Measurements from ENCODE around the gene KDM6B.
"Not testable (repeated sequence)": the region's sequence is repeated elsewhere in the genome, so short reads cannot be mapped to it uniquely, and the experiment has no call there.

Gene KDM6B

DNA sequence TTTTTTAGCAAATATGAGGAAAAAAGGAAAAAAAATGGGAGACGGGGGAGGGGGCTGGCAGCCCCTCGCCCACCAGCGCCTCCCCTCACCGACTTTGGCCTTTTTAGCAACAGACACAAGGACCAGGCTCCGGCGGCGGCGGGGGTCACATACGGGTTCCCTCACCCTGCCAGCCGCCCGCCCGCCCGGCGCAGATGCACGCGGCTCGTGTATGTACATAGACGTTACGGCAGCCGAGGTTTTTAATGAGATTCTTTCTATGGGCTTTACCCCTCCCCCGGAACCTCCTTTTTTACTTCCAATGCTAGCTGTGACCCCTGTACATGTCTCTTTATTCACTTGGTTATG is 19.6 kb downstream of the KDM6B start:
- DNase-seq: no peak

DNA sequence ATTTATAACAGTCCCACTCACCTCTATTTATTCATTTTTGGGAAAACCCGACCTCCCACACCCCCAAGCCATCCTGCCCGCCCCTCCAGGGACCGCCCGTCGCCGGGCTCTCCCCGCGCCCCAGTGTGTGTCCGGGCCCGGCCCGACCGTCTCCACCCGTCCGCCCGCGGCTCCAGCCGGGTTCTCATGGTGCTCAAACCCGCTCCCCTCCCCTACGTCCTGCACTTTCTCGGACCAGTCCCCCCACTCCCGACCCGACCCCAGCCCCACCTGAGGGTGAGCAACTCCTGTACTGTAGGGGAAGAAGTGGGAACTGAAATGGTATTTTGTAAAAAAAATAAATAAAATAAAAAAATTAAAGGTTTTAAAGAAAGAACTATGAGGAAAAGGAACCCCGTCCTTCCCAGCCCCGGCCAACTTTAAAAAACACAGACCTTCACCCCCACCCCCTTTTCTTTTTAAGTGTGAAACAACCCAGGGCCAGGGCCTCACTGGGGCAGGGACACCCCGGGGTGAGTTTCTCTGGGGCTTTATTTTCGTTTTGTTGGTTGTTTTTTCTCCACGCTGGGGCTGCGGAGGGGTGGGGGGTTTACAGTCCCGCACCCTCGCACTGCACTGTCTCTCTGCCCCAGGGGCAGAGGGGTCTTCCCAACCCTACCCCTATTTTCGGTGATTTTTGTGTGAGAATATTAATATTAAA is 20.2 kb downstream of the KDM6B start:
- no peak for DNase-seq

DNA sequence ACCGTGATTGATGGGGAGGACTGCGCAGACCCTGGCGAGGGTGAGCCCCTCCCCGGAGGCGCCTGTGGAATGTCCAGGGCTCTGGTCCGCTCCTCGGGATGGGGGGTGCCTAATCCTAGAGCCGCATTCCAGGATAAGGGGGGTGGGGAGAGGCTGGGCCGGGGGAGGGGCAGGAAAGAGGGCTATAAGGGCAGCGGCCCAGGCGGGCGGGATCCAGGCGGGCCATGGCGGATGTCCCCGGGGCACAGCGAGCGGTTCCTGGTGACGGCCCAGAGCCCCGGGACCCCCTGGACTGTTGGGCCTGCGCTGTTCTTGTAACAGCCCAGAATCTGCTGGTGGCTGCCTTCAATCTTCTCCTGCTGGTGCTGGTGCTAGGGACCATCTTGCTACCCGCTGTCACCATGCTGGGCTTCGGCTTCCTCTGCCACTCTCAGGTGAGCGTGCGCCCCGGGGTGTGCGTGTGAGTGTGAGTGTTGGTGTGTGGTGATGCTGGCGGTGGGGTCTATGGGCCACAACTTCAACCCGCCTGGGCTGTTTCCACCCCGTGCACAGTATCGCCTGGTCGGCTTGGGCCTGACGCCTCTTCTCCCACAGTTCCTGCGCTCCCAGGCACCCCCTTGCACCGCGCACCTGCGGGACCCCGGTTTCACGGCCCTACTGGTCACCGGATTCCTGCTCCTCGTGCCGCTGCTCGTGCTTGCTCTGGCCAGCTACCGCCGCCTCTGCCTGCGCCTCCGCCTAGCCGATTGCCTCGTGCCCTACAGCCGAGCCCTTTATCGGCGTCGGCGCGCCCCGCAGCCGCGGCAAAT is 21.0 kb downstream of the KDM6B start, which contains the start of gene TMEM88:
TMEM88 (plus strand) TSS at position 216 of the 809 bp plus-strand sequence; CDS start at position 225, 9 bp downstream.
- no peak for DNase-seq

DNA sequence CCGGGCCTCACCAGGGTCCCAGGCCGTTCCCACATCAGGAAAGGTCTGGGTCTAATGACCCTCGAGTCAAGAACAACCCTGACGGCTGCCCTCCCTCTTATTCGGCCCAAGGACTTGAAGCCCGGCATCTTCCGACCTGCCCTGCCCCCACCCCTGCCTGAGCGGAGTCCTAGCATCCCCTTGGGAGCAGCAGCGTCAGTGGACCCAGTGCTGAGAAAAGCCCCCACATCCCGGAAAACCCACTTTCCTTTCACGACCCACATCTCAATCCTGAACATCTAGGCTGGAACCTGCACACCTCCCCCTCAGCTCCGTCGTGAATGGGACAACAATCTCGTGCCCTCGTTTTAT is 21.6 kb downstream of the KDM6B start:
- DNase-seq: no peak

DNA sequence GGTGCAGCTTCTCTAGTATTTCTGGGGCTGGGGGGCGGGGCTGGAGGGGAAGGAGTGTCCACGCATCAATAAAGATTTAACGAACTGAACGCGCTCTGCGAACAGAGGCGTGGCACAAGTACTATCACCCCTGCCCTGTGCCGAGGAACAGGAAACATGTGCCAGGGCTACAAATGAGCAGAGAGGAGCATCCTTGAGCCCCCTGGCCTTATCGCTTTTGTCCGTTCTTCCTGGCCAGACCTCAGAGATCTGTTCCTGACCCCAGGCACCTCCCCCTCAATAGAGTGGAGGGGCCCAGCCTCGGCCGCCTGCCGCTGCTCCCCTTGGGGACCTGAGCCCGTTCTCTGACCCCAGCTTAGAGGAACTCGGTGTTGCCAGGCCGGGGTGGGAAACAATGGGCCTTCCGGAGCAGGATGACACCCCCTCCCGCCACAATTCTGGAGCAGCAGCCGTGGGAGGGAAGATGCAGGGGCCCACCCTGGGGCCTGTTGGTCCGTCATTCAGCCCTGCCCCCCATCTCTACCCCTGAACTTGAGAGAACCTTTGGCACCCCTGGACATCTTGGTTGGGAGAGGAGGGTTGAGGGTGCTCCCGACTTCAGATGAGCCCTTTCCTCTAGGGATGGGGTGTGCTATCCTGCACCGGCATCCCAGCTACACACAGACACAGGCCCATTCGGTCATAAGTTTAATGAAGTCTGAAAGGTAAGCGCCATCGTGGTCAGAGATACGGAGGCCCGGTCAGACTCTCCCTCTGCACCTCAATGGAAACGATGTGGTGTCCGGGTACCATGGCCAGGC is 22.2 kb downstream of the KDM6B start:
- peak; percentile 48 for DNase-seq

DNA sequence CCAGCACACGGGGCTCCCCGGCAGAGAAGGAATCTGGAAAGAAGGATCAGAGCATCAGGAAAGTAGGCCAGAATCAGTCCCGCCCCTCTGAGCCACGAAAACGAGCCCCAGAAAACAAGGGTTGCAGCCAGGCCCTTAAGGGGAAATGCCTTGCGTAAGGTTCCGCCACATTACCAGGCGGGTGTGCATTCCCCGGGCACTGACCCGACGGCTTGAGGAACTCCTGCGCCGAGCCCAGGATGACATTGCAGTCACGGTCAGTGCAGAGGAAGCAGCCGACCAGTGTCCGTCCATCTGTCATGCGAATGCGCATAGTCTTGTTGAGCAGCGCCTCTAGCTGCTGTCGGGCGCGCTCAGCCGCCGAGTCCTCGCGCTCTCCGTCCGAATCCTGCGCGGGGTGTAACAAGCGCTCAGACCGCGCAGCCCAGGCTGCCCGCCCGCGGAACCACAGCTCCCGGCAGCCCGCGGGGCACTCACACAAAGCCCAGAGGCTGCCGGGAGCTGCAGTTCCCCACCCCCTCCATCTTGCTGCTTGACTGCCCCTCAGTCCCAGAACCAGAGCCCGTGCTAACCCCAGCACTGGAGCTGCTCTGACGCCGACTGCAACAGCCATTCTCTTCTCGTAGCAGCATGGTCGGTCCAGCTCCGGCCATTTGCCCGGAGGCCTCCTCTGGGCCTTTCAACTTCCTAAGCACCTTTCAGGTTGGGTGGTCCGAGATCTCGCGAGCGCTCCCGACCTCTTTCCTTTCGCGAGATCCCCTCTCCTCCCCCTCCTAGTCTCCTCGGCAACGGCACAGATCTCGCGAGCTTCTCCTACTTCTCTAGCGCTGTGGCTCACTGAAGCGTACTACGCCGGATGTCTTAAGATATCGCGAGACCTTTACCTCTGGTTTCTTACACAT is 23.0 kb downstream of the KDM6B start, which contains the start of gene NAA38:
NAA38 (minus strand) TSS at position 749 of the 902 bp plus-strand sequence; CDS start at position 653, 96 bp downstream.
- DNase-seq: peak; percentile 97

DNA sequence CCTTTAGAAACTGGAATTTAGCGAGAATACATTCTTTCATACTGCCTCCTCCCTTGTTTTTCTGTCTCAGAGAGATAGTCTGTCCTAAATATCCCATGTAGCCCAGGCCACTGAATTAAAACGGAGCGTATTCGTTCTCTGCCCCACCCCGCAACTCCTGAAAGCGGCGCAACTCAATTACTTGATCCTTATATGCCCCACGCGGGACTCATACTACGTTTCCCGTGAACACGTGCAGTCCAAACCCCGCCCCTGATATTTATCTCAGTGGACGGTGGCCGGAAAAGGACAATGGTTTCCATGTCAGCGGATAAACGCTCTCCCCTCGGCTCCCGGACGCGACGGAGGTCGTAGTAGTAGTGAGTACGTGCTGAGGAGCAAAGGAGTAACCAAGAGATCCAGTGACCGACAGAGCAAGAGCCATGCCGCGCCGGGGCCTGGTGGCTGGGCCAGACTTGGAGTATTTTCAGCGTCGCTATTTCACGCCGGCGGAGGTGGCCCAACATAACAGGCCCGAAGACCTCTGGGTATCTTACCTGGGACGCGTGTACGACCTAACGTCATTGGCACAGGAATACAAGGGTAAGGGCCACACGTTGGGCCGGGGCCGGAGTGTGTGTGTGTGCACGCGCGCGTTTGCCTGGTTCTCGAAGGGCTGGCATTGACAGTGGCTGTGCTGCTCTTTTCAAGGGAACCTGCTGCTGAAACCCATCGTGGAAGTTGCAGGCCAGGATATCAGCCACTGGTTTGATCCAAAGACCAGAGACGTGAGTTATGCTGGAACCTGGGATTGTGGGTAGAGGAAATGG is 23.9 kb downstream of the KDM6B start, which contains the start of gene CYB5D1:
CYB5D1 (plus strand) TSS at position 291 of the 809 bp plus-strand sequence; CDS start at position 423, 132 bp downstream.
- peak; percentile 94 for DNase-seq

DNA sequence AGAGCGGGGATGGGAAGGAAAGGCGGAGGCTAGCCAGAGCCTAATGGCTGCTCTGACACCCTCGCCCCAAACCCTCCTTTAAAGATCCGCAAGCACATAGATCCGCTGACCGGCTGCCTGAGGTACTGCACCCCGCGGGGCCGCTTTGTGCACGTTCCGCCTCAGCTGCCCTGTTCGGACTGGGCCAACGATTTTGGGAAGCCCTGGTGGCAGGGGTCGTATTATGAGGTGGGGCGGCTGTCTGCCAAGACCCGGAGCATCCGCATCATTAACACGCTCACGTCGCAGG is 24.4 kb downstream of the KDM6B start:
- peak; percentile 52 for DNase-seq

DNA sequence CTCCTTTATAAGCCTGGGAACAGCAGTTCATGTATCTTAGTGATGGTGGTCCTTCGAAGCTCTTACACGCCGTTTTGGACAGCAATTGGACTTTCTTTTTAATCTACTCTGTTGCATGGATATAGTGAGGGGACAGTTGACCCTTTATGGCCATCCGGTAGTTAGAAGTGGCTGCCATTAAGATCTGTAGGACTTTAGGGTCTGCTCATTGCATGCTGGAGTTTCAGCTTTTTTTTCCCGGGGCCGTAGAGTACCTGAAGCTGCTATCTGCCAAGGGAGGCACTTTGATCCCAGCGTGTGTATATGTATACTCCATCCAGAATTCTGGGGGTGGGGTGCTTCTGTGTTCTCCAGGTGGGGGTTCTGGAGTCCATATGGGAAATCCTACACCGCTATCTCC is 25.0 kb downstream of the KDM6B start:
- DNase-seq: no peak

DNA sequence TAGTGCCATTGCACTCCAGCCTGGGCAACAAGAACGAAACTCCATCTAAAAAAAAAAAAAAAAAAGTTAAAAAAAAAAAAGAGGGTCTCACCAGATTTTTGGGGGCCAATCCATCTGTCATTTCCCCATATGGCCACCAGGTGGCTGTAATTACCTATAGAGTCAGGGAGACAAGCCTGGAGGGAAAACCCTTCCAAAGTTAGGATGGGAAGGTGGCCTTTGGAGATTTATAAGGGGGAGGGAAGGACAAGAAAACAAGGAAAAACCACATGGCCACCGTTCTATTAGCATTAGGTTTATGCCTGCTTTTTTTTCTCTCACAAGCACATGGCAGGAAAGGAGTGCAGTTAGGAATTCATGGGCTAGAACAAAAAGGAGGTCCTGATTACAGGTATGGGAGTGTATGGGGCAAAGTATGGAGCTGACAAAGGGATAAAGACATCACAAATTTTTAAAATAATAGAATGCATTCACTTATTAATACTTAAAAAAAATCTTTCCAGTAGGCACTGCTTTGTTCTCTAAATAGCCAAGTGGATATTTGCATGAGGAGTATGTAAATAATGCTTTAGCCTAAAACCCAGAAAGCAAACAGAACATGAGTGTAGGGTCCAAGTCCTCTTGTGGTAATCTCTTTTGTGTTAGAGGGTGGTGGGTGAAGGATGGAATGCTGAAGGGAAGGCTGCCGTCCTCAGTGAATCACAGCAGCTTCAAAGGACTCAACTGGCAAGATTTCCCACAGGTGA is 28.8 kb downstream of the KDM6B start:
- DNase-seq: peak; percentile 56

DNA sequence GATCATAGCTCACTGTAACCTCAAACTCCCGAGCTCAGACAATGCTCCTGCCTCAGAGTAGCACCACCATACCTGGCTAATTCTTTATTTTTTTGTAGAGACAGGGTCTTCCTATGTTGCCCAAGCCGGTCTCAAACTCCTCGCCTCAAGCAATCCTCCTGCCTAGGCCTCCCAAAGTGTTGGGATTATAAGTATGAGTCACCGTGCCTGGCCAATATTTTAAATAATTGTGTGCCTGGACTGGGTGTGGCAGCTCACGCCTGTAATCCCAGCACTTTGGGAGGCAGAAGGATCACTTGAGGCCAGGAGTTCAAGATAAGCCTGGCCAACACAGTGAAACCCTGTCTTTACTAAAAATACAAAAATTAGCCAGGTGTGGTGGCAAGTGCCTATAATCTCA is 30.4 kb downstream of the KDM6B start:
- not testable (repeated sequence) for DNase-seq

DNA sequence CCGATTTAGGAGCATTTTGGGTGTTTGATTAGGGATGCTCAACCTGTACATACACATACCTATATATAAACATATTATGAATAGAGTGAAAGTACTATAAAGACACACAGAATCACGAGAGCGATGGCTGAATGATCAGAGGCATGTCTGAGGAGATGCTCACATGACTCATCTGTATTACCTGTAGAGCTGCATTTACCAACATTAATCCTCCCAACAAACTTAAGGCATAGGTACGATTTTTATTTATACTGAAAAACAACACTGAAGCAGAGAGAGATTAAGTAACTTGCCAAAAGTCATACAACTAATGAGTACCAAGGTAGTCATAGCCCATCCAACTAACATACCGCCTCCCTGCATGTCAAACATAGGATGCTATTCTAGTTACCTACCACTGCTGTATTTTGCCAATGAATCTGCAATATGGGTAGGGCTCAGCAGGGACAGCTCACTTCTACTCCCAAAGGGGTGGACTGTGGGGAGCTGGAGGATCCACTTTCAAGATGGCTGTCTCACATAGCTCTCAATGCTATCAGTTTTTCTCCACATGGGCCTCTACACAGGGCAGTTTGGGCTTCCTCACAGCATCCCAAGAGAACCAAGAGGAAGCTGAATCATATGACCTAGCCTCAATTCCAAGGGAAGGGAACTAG is 31.1 kb downstream of the KDM6B start:
- DNase-seq: no peak

DNA sequence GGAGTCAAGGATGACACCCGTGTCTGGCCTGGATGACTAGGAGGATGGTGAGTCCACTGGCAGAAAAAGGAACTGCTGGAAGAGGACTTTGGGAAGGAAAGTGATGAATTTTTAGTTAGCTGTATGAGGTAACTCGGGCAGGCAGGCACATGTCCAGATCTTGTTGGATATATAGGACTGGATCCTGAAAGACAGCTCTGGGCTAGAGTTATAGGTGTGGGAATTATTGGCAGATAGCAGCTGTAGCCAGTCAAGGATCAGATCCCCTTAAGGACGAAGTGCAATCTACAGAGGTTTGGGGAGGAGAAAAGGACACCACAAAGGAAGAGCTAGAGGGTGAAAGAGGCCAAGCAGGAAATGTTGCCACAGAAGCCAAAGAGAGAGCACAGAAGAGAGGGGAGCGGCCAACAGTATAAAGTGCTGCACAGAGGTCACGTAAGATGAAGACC is 33.9 kb downstream of the KDM6B start:
- no peak for DNase-seq

DNA sequence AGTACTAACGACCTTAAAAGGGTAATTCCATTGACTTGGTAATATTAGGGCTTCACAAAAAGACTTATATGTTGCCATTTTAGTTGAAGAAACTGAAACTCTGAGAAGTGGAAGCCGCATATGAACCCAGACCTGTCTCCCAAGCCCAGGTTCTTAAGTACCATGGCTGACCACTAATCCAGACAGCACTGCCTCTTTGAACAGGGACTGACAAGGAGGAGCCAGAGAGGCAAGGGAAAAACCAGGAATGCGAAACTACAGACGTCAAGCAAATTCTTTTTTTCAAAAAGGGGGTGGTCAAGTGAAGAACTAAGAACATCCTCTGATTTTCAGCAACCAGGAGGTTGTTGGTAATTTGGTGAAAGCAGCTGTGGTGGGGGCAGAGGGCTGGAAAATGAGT is 39.0 kb downstream of the KDM6B start:
- DNase-seq: no peak

DNA sequence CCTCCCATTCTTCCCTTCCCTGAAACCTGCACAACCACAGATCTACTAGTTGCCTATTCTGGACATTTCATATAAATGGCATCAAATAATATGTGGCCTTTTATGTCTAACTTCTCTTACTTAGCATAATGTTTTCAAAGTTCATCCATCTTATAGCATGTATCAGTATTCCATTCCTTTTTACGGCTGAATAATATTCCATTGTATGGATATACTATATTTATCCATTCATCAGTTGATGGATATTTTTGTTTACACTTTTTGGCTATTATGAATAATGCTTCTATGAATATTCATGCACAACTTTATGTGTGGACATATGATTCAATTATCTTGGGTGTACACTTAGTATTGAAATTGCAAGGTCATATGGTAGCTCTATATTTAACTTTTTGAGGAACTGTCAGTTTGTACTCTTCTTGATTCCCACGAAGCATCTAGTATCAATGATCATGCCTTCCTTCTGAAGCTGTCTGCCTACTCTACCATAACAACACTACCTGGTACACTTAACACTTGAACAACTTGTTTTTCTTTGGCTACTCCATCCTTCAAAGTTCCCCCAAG is 41.9 kb downstream of the KDM6B start:
- DNase-seq: no peak

DNA sequence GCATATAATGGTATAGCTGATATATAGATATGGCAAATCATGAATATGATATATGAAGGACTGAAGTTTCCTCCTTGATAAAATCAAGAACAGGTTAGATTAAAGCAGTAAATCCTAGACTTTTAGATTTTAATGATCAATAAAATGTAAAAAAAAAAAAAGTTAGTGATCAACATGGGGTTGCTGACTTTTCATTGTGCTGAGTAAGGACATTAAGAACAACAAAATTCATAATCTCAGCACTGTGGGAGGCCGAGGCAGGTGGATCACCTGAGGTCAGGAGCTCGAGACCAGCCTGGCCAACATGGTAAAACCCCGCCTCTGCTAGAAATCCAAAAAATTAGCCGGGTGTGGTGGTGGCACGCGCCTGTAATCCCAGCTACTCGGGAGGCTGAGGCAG is 44.2 kb downstream of the KDM6B start:
- no peak for DNase-seq

DNA sequence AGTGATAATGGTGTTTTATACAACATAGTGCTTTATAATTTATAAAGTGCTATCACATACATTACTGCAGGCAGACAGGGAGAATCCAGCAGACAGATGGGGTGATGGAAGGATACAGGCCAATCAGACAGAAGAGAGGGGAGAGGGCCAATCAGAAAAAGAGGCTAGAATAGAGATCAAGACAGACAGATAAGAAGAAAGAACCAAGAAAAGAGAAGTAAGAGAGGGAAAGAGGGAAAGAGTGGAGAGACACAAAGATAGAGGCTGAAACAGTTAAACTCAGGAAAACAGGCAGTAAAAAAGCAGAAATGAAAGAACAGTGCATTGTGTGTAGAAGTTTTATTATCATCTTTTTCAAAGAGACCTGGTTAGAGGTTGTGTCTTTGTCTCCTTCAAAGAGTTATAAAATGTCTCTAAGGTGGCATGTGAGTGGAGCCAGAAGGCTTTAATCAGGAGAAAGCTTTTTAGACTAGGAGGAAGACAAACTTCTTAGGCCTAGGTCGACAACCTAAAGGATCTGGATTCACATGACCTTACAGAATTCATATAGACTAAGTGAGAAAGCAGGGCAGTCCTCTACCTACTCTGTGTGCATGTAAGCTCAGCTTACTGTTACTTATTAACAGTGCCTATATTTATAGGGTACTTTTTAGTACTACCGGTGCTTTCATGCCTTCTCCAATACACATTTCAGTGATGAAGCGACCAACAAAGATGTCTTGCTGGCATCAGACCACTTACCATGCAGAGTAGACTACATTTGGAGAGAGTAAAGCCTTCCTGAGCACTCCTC is 46.3 kb downstream of the KDM6B start:
- no peak for DNase-seq

DNA sequence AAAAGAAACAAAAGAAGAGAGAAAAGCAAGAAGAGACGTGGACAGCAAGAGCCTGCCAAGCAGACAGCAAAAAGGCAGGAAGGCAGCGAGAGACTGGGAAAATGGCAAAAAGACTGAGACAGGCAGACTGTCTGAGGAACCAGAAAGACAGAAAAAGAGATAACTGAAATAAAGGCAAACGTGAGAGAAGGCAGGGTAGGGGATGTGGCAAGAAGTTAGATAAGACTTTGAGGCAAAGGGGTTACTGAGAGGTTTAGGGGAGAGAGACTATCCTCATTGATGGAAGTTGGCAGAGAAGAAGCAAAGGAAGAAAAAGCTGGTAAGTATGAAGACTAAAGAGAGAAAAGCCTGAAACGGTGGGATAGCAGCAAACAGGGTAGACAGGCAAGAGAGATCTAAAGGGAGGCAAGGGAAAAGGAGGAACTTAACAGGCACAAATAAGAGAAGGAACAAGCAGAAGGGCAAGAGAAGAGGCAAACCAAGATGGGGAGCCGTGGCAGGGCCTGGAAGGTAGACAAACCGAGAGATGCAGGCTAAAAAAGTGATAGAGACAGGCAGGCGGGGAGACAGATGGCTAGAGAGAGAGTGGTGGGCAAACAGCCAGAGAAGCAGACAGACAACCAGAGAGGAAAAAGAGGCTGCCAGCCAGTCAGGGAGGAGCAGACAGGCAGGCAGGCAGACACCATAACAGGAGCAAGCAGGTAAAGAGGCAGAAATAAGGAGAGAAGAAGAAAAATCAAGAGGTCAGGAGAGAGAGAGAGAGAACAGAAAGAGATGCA is 47.4 kb downstream of the KDM6B start:
- no peak for DNase-seq

Data from activated CD4-positive, alpha-beta T cell treated with anti-CD3 and anti-CD28 coated beads, Interleukin-2, Interleukin-6, amounts not matched to agents 100 ng/mL and 50 ng/mL, durations not matched to agents 16 hours and 8 hours (primary cell).